GM18873 (cell line): ENCODE data around the gene PCYOX1L.
"Not testable (repeated sequence)": the region's sequence is repeated elsewhere in the genome, so short reads cannot be mapped to it uniquely, and the experiment has no call there.

Experiments
- ATAC-seq: cut with Tn5 transposase; IDR thresholded peaks from one replicate; pipeline ENCODE4 v1.9.1; 2021; ENCODE audit warnings: mild to moderate bottlenecking, moderate library complexity, moderate number of reproducible peaks; ENCODE audit not compliant: unreplicated experiment, low FRiP score

The PCYOX1L gene

GRCh38 chr5:149382517-149383220, 24.8 kb downstream of the PCYOX1L start:
- no peak for ATAC-seq

- ATAC-seq = no peak
These were observed 25.6 kb downstream of the PCYOX1L start for GRCh38 chr5:149383399-149383798.

- no peak for ATAC-seq
These were observed 28.3 kb downstream of the PCYOX1L start for GRCh38 chr5:149386166-149386565.

GRCh38 chr5:149387081-149387631, 29.3 kb downstream of the PCYOX1L start:
- no peak for ATAC-seq

- no peak for ATAC-seq
These were observed 30.1 kb downstream of the PCYOX1L start for GRCh38 chr5:149387982-149388381.

GRCh38 chr5:149388498-149389190, 30.8 kb downstream of the PCYOX1L start:
- ATAC-seq = no peak

- no peak for ATAC-seq
These were observed 32.0 kb downstream of the PCYOX1L start for GRCh38 chr5:149389552-149390495.

- ATAC-seq = not testable (repeated sequence)
These were observed 33.2 kb downstream of the PCYOX1L start for GRCh38 chr5:149391076-149391475.

GRCh38 chr5:149391524-149391923, 33.7 kb downstream of the PCYOX1L start:
- no peak for ATAC-seq

- no peak for ATAC-seq
These were observed 34.9 kb downstream of the PCYOX1L start for GRCh38 chr5:149392718-149393117.

GRCh38 chr5:149394996-149395395, 37.1 kb downstream of the PCYOX1L start:
- ATAC-seq = not testable (repeated sequence)

GRCh38 chr5:149397530-149397929, 39.7 kb downstream of the PCYOX1L start:
- no peak for ATAC-seq

GRCh38 chr5:149398747-149399266, 41.0 kb downstream of the PCYOX1L start:
- not testable (repeated sequence) for ATAC-seq

- ATAC-seq = no peak
These were observed 41.9 kb downstream of the PCYOX1L start for GRCh38 chr5:149399775-149400174.

GRCh38 chr5:149400304-149400703, 42.5 kb downstream of the PCYOX1L start:
- no peak for ATAC-seq

- ATAC-seq = no peak
These were observed 43.2 kb downstream of the PCYOX1L start for GRCh38 chr5:149401051-149401450.

- ATAC-seq = no peak
These were observed 44.4 kb downstream of the PCYOX1L start for GRCh38 chr5:149402291-149402690.

- ATAC-seq = no peak
These were observed 46.3 kb downstream of the PCYOX1L start for GRCh38 chr5:149403923-149404745.

- ATAC-seq = no peak
These were observed 47.1 kb downstream of the PCYOX1L start for GRCh38 chr5:149404746-149405549.
